MM.1S (cell line): Measurements from ENCODE around the gene DTL.

Experiments
- DNase-seq: peaks from one replicate; pipeline ENCODE4 v3.0.0-alpha.2; 2015
- H2AFZ ChIP-seq: fragments of 300-600 bp; sonication (generic); 2 replicates; pipeline ENCODE4 v1.6.0; 2016; ENCODE audit warnings: antibody characterized with exemption, low read length
- H3F3A ChIP-seq: fragments of 300-600 bp; sonication (generic); 2 replicates; pipeline ENCODE4 v1.6.1; 2016; ENCODE audit warnings: mild to moderate bottlenecking, antibody characterized with exemption, low read length, moderate library complexity, mixed read lengths; ENCODE audit not compliant: insufficient read depth
- H3K27ac ChIP-seq: fragments of 300-600 bp; sonication (generic); 2 replicates; pipeline ENCODE4 v1.5.1; 2016; ENCODE audit warnings: mild to moderate bottlenecking, low read length
- H3K27me3 ChIP-seq: fragments of 300-600 bp; sonication (generic); replicated peaks from 2 replicates; pipeline ENCODE4 v1.6.0; 2016; ENCODE audit warnings: low read length; ENCODE audit not compliant: insufficient read depth
- H3K36me3 ChIP-seq: fragments of 300-600 bp; sonication (generic); replicated peaks from 2 replicates; pipeline ENCODE4 v1.6.1; 2016; ENCODE audit warnings: mild to moderate bottlenecking, low read length, mixed read lengths; ENCODE audit not compliant: insufficient read depth
- H3K4me1 ChIP-seq: fragments of 300-600 bp; sonication (generic); 2 replicates; pipeline ENCODE4 v1.6.1; 2016; ENCODE audit warnings: low read length, mixed read lengths
- H3K4me2 ChIP-seq: fragments of 300-600 bp; sonication (generic); 2 replicates; pipeline ENCODE4 v1.6.0; 2016; ENCODE audit warnings: low read depth, low read length
- H3K4me3 ChIP-seq: fragments of 300-600 bp; sonication (generic); 2 replicates; pipeline ENCODE4 v1.5.1; 2016; ENCODE audit warnings: low read length, mixed read lengths
- H3K79me2 ChIP-seq: fragments of 300-600 bp; sonication (generic); 2 replicates; pipeline ENCODE4 v1.6.1; 2016; ENCODE audit warnings: mixed run types, low read length, mixed read lengths
- H3K9ac ChIP-seq: fragments of 300-600 bp; sonication (generic); 2 replicates; pipeline ENCODE4 v1.6.1; 2016; ENCODE audit warnings: low read length, mixed read lengths
- H3K9me2 ChIP-seq: fragments of 300-600 bp; sonication (generic); replicated peaks from 2 replicates; pipeline ENCODE4 v1.6.1; 2016; ENCODE audit warnings: mild to moderate bottlenecking, low read length, mixed read lengths; ENCODE audit not compliant: insufficient read depth
- H3K9me3 ChIP-seq: fragments of 300-600 bp; sonication (generic); replicated peaks from 2 replicates; pipeline ENCODE4 v1.6.1; 2016; ENCODE audit warnings: mild to moderate bottlenecking, low read length, mixed read lengths; ENCODE audit not compliant: insufficient read depth
- H4K20me1 ChIP-seq: fragments of 300-600 bp; sonication (generic); 2 replicates; pipeline ENCODE4 v1.6.1; 2016; ENCODE audit warnings: mild to moderate bottlenecking, low read length, moderate library complexity, mixed read lengths; ENCODE audit not compliant: insufficient read depth
- CTCF ChIP-seq: fragments of 300-600 bp; sonication (generic); IDR thresholded peaks from 2 replicates; pipeline ENCODE4 v1.5.1; 2016; ENCODE audit warnings: antibody characterized with exemption, low read length, mixed read lengths
- EZH2 ChIP-seq: fragments of 300-600 bp; sonication (generic); optimal IDR thresholded peaks from 2 replicates; pipeline ENCODE3; 2017; ENCODE audit warnings: low read depth, mild to moderate bottlenecking, antibody characterized with exemption, low read length, mixed read lengths
- EZH2phosphoT487 ChIP-seq: fragments of 300-600 bp; sonication (generic); IDR thresholded peaks from 2 replicates; pipeline ENCODE4 v1.6.1; 2018; ENCODE audit warnings: antibody characterized with exemption, low read length

Gene DTL

GRCh38 chr1:212089560-212090163 lies 54.1 kb downstream of the DTL start:
- no peak for DNase-seq
- Histone ChIP-seq H3K27ac (no peak overlapping the region), H4K20me1 (peaks cover 8% of the 10 kb centered on the region), H3K4me2 (no peak overlapping the region), H3K9me2 (no peaks in the 10 kb centered on the region), H3K36me3 (no peaks in the 10 kb centered on the region), H3K4me1 (peaks cover 39% of the 10 kb centered on the region), H3K9me3 (no peaks in the 10 kb centered on the region), H3K79me2 (peaks cover 63% of the 10 kb centered on the region), H3K4me3 (no peak overlapping the region), H3K9ac (no peak overlapping the region), H3K27me3 (no peaks in the 10 kb centered on the region), H3F3A (peaks cover 15% of the 10 kb centered on the region), H2AFZ (no peak overlapping the region)
- TF ChIP-seq EZH2 (no peak), EZH2phosphoT487 (no peak), CTCF (no peak)

GRCh38 chr1:212091438-212092121 lies 56.0 kb downstream of the DTL start:
- Histone ChIP-seq H3F3A (peaks cover 15% of the 10 kb centered on the region), H3K79me2 (peaks cover 72% of the 10 kb centered on the region), H3K4me2 (no peak overlapping the region), H3K9me2 (no peaks in the 10 kb centered on the region), H4K20me1 (peaks cover 11% of the 10 kb centered on the region), H3K27me3 (no peaks in the 10 kb centered on the region), H3K4me1 (peaks cover 38% of the 10 kb centered on the region), H3K4me3 (no peak overlapping the region), H3K9ac (no peak overlapping the region), H2AFZ (no peak overlapping the region), H3K27ac (no peak overlapping the region), H3K9me3 (no peaks in the 10 kb centered on the region), H3K36me3 (no peaks in the 10 kb centered on the region)
- no peak for DNase-seq
- no peak for TF ChIP-seq CTCF
- TF ChIP-seq EZH2phosphoT487 = no peak
- no peak for TF ChIP-seq EZH2

GRCh38 chr1:212097360-212097759 lies 61.8 kb downstream of the DTL start:
- H3K4me3 ChIP-seq = no peak overlapping the region
- peaks cover 9% of the 10 kb centered on the region; the same call in 1 of the 2 replicates for H3K36me3 ChIP-seq
- no peak overlapping the region for H3K27ac ChIP-seq
- H3K79me2 ChIP-seq = peaks cover 80% of the 10 kb centered on the region
- H3K27me3 ChIP-seq = no peaks in the 10 kb centered on the region
- H4K20me1 ChIP-seq = peaks cover 17% of the 10 kb centered on the region
- no peak overlapping the region for H3K9ac ChIP-seq
- H3F3A ChIP-seq = no peaks in the 10 kb centered on the region
- H3K4me2 ChIP-seq = no peak overlapping the region
- TF ChIP-seq CTCF (no peak), EZH2phosphoT487 (no peak)
- no peaks in the 10 kb centered on the region for H3K4me1 ChIP-seq
- H3K9me3 ChIP-seq = no peaks in the 10 kb centered on the region
- no peak overlapping the region for H2AFZ ChIP-seq
- no peaks in the 10 kb centered on the region for H3K9me2 ChIP-seq
- DNase-seq = no peak
